Measurements from ENCODE around the gene PNMA1.

- TF ChIP-seq CTCF (IDR thresholded peaks at IDR 0.05) (no peak), POLR2A (IDR thresholded peaks at IDR 0.05) (no peak)
Measured at GRCh38 chr14:73729556-73730265, 15.5 kb upstream of the PNMA1 start.
